Measurements from ENCODE around the gene RUNX2.

- TF ChIP-seq CTCF (optimal IDR thresholded peaks at IDR 0.05 in 1 of 3, IDR thresholded peaks at IDR 0.05 in 1 of 3, conservative IDR thresholded peaks at IDR 0.05 in 1 of 3; ENCODE audit: extremely low read depth in 1 of 3, insufficient read depth in 2 of 3, low read length in 3 of 3) (no peak), EZH2 (IDR thresholded peaks at IDR 0.05; ENCODE audit: low read length) (no peak)
These were observed 16.8 kb downstream of the RUNX2 start for GRCh38 chr6:45344900-45345299.
